HepG2 (cell line): ENCODE measurements around the gene ZBTB45. TPM values are rescaled to one million over a fixed set of nuclear protein-coding genes. Genes with fewer than 3 reads are reported as not detected.

ENCODE experiments used
- AGO1 ChIP-seq: fragments of 200-400 bp; formaldehyde crosslinking; IDR thresholded peaks from 2 replicates; pipeline ENCODE4 v1.6.1; 2017; ENCODE audit warnings: mild to moderate bottlenecking, low read depth, low read length, moderate library complexity; ENCODE audit not compliant: poor library complexity, severe bottlenecking
- ATM ChIP-seq: fragments of 450-650 bp; IDR thresholded peaks from 2 replicates; pipeline ENCODE4 v1.7.1; 2017; ENCODE audit warnings: mild to moderate bottlenecking, borderline replicate concordance
- ELF3 ChIP-seq: IDR thresholded peaks from 2 replicates; pipeline ENCODE4 v1.6.1; 2016; ENCODE audit warnings: missing genetic modification reagents, missing compliant biosample characterization
- FOSL1 ChIP-seq: sonication (generic); formaldehyde crosslinking; IDR thresholded peaks from 2 replicates; pipeline ENCODE4 v1.9.0; 2021; ENCODE audit warnings: missing genetic modification reagents, borderline replicate concordance
- FOXK1 ChIP-seq: sonication (generic); formaldehyde crosslinking; IDR thresholded peaks from 2 replicates; pipeline ENCODE4 v1.4.0; 2020; ENCODE audit warnings: low read depth, missing genetic modification reagents, borderline replicate concordance
- IRF9 ChIP-seq: sonication (generic); formaldehyde crosslinking; IDR thresholded peaks from 2 replicates; pipeline ENCODE4 v1.8.0; 2022; ENCODE audit warnings: missing genetic modification reagents, mild to moderate bottlenecking, borderline replicate concordance
- PAX8 ChIP-seq: sonication (generic); formaldehyde crosslinking; IDR thresholded peaks from 2 replicates; pipeline ENCODE4 v1.8.0; 2022; ENCODE audit warnings: mild to moderate bottlenecking, missing genetic modification reagents, borderline replicate concordance
- PAXIP1 ChIP-seq: sonication (generic); formaldehyde crosslinking; conservative IDR thresholded peaks from 2 replicates; pipeline ENCODE4 v1.4.0; 2020; ENCODE audit warnings: mild to moderate bottlenecking, missing genetic modification reagents, moderate library complexity
- POLR2G ChIP-seq: fragments of 200-400 bp; formaldehyde crosslinking; IDR thresholded peaks from 2 replicates; pipeline ENCODE4 v1.6.1; 2018; ENCODE audit warnings: mild to moderate bottlenecking, low read depth, low read length, moderate library complexity
- REST ChIP-seq, 2 experiments: IDR thresholded peaks; 2 replicates each; pipeline ENCODE4 v1.6.1; 2011 to 2012; ENCODE audit warnings: low read length in 2 of 2, borderline replicate concordance in 1 of 2, low read depth in 1 of 2, mild to moderate bottlenecking in 1 of 2, moderate library complexity in 1 of 2
- ZNF180 ChIP-seq: sonication (generic); formaldehyde crosslinking; IDR thresholded peaks from 2 replicates; pipeline ENCODE4 v1.4.0; 2020; ENCODE audit warnings: low read depth, missing genetic modification reagents, borderline replicate concordance
- ZNF3 ChIP-seq: IDR thresholded peaks from 2 replicates; pipeline ENCODE4 v1.7.0; 2017; ENCODE audit warnings: inconsistent platforms
- ZNF431 ChIP-seq: sonication (generic); formaldehyde crosslinking; IDR thresholded peaks from 2 replicates; pipeline ENCODE4 v1.9.0; 2022; ENCODE audit warnings: missing genetic modification reagents, low read depth, mild to moderate bottlenecking, borderline replicate concordance
- ZNF501 ChIP-seq: sonication (generic); formaldehyde crosslinking; IDR thresholded peaks from 2 replicates; pipeline ENCODE4 v1.5.1; 2020; ENCODE audit warnings: mild to moderate bottlenecking, moderate library complexity, missing genetic modification reagents
- ZNF776 ChIP-seq: sonication (generic); formaldehyde crosslinking; IDR thresholded peaks from 2 replicates; pipeline ENCODE4 v1.4.0; 2020; ENCODE audit warnings: mild to moderate bottlenecking, missing genetic modification reagents
- polyA plus RNA-seq, 8 experiments: library from polyadenylated mRNA; depleted of rRNA in 3 of 8; stranded (reverse) in 7 of 8; unstranded in 1 of 8; fragments of >200 nt; fragmentation: Illumina TruSeq in 4 of 8; extraction: Trizol in 4 of 8; gene quantifications; 2 replicates each; pipeline versions ENCODE4 v1.2.1 to v1.2.3, GENCODE V29; 2011 to 2016; ENCODE audit warnings: low read depth in 4 of 8, missing spikeins in 1 of 8, mixed read lengths in 1 of 8; ENCODE audit not compliant: insufficient read depth in 1 of 8
- total RNA-seq, 5 experiments: library from RNA; depleted of rRNA; stranded (reverse); fragments of >200 nt; fragmentation: Illumina TruSeq; extraction: Trizol; gene quantifications; 2 replicates each; pipeline ENCODE4 v1.2.3, GENCODE V29; 2016; ENCODE audit warnings: low read depth in 1 of 5
- TF ChIP-seq, protein P1 (sequence below): sonication (generic); formaldehyde crosslinking; IDR thresholded peaks from 2 replicates; pipeline ENCODE4 v1.4.0; 2020; ENCODE audit warnings: mild to moderate bottlenecking, missing genetic modification reagents

Gene ZBTB45
- total and polyA plus RNA-seq, 2 of the 13 experiments (the other 11 are each of a cell fraction or from before 2014, with no cell fraction given): 3.0 to 3.7 TPM

GRCh38 chr19:58559275-58560006 is 39.8 kb upstream of the ZBTB45 start (continued):
- TF ChIP-seq ZNF180 (CRISPR knock-in tag): no peak
- no peak; the same call in 1 of the 2 replicates for TF ChIP-seq PAXIP1 (CRISPR knock-in tag)
- TF ChIP-seq PAX8 (CRISPR knock-in tag): no peak; the same call in 1 of the 2 replicates
- TF ChIP-seq ATM: no peak
- TF ChIP-seq POLR2G: peak; percentile 84
- peak; percentile 73 for TF ChIP-seq ZNF501
- no peak for TF ChIP-seq AGO1
- TF ChIP-seq FOXK1 (CRISPR knock-in tag): no peak
- TF ChIP-seq REST (IDR thresholded peaks at IDR 0.05; ENCODE audit: borderline replicate concordance in 1 of 2, low read depth in 1 of 2, low read length in 2 of 2): peak in 1 of 2 experiments; percentile 42; a peak in 1 of 4 replicates
- no peak for TF ChIP-seq FOSL1
- TF ChIP-seq ZNF431 (CRISPR knock-in tag): 0 out of 2 replicates have a peak, but pooled peaks have one; percentile 27
- TF ChIP-seq ELF3 (CRISPR knock-in tag): 0 out of 2 replicates have a peak, but pooled peaks have one; percentile 22
- TF ChIP-seq, protein P1, sequence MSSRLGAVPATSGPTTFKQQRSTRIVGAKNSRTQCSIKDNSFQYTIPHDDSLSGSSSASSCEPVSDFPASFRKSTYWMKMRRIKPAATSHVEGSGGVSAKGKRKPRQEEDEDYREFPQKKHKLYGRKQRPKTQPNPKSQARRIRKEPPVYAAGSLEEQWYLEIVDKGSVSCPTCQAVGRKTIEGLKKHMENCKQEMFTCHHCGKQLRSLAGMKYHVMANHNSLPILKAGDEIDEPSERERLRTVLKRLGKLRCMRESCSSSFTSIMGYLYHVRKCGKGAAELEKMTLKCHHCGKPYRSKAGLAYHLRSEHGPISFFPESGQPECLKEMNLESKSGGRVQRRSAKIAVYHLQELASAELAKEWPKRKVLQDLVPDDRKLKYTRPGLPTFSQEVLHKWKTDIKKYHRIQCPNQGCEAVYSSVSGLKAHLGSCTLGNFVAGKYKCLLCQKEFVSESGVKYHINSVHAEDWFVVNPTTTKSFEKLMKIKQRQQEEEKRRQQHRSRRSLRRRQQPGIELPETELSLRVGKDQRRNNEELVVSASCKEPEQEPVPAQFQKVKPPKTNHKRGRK: no peak
- no peak for TF ChIP-seq ZNF3
- 0 out of 2 replicates have a peak, but pooled peaks have one; percentile 35 for TF ChIP-seq ZNF776 (CRISPR knock-in tag)
- TF ChIP-seq IRF9 (CRISPR knock-in tag): no peak; the same call in 1 of the 2 replicates
